ENCODE results near the gene GAS2L1.

The GAS2L1 gene

GRCh38 chr22:29275819-29276565 lies 30.5 kb upstream of the GAS2L1 start:
- DNase-seq (ENCODE audit: low read depth) = no peak

- DNase-seq (ENCODE audit: low read depth) = no peak
Observed at GRCh38 chr22:29277927-29278326, 28.5 kb upstream of the GAS2L1 start.

GRCh38 chr22:29284196-29284595 lies 22.3 kb upstream of the GAS2L1 start:
- no peak for DNase-seq (ENCODE audit: low read depth)

- no peak for DNase-seq (ENCODE audit: low read depth)
Observed at GRCh38 chr22:29288837-29289236, 17.6 kb upstream of the GAS2L1 start.

DNA sequence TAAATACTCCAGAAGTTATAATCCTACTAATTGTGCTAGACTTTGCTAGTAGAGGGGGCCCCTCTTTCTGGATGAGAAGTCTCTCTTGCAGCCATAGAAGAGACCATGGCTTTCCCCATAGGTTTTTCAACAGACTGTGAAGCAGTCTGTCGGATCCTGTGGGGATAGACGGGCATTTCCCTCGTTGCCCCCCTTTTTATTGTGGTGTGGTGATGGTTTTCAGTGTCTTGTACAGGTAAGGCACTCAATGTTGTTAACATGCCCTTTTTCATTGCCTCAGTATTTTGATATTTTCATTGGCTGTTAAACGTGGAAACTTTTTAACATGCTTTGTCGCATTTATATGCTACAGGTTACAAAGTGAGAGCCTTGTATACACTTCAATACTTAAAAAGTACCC lies 16.4 kb upstream of the GAS2L1 start:
- DNase-seq (ENCODE audit: low read depth) = no peak

GRCh38 chr22:29291215-29291614 lies 15.2 kb upstream of the GAS2L1 start:
- no peak for DNase-seq (ENCODE audit: low read depth)

DNA sequence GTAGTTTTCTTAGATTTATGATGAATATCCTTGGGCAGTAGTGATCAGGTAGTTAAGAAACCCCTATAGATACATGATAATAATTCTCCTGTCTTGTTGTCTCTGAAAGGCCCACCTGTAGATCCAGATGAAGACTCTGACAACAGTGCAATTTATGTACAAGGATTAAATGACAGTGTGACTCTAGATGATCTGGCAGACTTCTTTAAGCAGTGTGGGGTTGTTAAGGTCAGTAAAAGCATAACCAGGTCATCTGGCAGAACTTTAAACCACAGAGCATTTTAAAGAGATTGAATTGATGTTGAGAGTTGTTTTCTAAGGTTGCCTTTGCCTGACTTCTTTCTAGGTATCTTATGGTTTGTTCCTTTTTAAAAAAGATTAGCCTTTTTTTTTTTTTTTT lies 14.1 kb upstream of the GAS2L1 start:
- DNase-seq (ENCODE audit: low read depth) = no peak

GRCh38 chr22:29298641-29299040 lies 7.8 kb upstream of the GAS2L1 start:
- no peak for DNase-seq (ENCODE audit: low read depth)

- DNase-seq (ENCODE audit: low read depth) = no peak
Observed at GRCh38 chr22:29299136-29299900, 7.1 kb upstream of the GAS2L1 start.

DNA sequence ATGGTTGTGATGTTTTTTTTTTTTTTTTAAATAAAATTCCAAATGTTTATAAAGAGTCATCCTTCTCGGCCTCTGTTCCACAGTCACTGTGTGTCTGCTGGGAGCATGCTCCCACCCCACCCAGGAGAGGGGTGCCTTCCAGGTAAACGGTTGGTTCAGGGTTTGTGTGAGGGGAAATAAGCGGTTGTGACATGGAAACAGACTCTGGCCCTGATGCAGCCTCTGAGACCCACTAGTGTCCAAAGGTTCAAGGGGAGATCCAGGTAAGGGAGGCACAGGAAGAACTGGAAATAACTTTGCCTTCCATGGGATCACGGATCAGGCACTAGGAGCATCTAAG lies 6.0 kb upstream of the GAS2L1 start:
- DNase-seq (ENCODE audit: low read depth) = no peak

GRCh38 chr22:29300807-29301601 lies 5.4 kb upstream of the GAS2L1 start:
- no peak for DNase-seq (ENCODE audit: low read depth)

GRCh38 chr22:29301716-29302401 lies 4.6 kb upstream of the GAS2L1 start:
- no peak for DNase-seq (ENCODE audit: low read depth)

DNA sequence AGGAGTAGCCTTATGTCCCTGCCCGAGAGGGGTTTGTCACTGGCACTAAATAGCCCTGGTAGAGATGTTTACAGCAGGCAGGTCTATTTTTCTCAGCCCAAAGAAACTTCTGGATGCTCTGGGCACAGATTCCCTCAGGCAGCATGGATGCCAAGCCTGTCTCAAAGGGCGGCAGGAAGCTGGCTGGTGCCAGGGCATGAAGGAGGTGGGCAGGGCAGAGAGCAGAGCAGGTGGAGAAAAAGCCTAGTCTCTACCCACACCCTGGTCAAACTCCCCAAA lies 4.1 kb upstream of the GAS2L1 start:
- DNase-seq (ENCODE audit: low read depth) = no peak

DNA sequence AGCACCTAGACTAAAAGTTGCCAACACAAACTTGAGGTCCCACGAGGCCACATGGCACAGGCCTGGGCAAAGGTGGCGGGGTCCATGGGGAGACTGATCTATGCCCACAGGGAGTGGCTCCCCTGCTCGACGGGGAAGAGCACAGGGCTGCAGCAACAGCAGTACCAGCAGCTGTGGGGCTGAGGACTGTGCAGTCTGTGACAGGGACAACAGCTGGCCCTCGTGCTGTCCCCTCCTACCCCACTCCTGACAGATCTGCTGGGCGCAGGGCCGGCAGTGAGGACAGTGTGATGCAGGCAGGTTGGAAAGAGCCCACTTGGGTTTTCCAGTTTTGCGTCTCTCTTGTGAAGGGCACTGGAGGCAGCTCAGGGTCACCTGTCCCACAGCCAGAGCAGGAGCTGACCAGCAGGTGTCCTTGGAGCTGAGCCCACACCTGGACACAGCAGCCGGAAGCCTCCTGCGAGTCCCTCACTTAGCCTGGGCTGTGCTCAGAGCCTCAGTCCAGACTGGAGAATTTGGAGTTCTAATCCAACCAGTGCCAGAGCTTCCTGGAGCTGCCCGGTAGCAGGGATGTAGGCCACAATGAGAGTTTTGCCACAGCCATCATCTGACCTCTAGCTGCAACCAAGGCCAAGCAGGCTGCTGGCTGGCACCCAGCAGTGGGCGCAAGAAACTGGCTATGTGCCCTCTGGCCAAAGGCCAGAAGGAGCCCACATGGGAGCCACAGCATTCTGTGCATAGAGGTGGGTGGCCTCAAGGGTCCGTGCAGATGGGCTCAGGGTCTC lies 3.6 kb upstream of the GAS2L1 start:
- no peak for DNase-seq (ENCODE audit: low read depth)

- no peak for DNase-seq (ENCODE audit: low read depth)
Observed at GRCh38 chr22:29305836-29306174, 645 bp upstream of the GAS2L1 start.

DNA sequence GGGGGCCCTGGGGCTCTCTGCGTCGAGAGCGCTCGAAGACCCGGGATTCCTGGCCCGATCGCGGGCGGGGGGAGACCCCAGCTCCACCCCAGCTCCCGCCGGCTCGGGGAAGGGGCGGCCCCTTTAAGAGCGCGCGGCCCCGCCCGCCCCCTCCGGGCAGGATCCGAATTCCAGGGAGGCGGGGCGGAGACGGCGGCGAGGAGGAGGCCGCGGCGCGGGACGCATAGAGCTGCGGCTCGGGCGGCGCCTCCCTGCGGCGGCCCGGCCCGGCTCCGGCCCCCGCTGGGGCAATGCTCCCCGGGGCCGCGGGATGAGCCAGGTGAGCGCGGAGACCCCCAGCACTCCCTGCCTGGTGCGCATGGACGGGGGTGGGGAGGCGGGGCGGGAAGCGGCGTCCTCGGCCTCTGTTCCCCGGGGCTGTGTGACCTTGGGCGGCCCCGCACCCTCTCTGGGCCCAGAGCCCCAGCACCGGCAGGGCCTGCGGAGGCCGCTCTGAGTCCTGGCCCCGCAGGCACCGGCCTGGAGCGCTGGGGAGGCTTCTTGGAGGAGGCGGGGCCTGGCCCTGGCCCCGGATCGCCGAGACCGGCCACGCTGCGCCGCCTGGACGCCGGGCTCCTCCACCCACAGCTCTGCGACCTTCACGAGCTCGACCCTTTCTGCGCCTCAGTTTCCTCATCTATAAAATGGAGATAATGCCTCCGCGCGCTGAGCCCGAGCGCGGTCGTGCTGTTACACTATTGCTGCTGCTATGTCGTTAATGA lies 565 bp downstream of the GAS2L1 start:
- no peak for DNase-seq (ENCODE audit: low read depth)

DNA sequence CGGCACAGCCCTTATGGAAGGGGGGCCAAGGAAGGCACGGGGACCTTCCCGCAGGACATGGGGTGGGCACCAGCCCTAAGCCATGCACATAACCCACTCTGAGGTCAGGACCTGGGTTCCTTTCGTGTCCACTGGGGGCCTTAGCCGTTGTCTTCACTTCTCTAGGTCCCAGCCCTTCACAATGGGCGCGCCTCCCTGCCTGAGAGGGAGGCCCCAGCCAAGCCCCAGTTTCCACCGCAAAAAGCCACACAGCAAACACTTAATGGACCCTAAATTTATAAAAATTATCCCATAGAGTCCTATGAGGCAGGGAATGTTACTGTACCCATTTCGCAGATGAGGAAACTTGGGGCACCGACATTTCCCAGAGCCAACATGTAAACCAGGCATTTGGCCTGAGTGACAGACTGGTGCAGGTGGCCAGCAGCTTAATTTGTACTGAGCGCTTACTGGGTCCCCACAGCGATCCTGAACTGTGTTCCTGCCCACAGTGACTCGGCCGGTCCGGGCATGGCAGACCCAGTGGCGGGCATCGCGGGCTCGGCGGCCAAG lies 1.2 kb downstream of the GAS2L1 start:
- DNase-seq (ENCODE audit: low read depth) = no peak

GRCh38 chr22:29308148-29308790 lies 1.8 kb downstream of the GAS2L1 start:
- no peak for DNase-seq (ENCODE audit: low read depth)

GRCh38 chr22:29308791-29309262 lies 2.4 kb downstream of the GAS2L1 start:
- DNase-seq (ENCODE audit: low read depth) = no peak
